ENCODE data around the gene SATB2. TPM values are rescaled to one million over a fixed set of nuclear protein-coding genes. Genes with fewer than 3 reads are reported as not detected.

Gene SATB2
- total RNA-seq, 3 donors from 2014 or later: 2.3 to 12.2 (median 8.2) TPM

DNA sequence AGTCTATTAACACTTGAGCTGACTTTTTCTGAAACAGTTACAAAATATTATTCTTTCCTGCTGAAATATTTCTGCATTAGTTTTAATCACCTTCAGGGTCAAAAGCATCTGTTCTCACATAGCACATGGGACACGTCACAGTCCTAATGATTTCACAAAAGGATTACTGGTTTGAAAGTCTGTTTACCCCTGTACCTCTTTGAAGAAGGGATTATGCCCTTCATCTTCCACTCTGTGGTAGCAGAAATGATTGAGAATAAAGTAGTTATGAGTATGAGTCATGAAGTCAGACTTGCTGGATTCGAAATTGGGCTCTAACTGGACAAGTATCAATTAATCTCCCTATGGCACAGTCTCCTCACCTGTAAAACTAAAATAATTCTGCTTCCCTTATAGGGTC, 121.2 kb downstream of the SATB2 start:
- no peaks in the 10 kb centered on the region for H3K4me1 ChIP-seq
- TF ChIP-seq POLR2AphosphoS5 (IDR thresholded peaks at IDR 0.05): no peak
- TF ChIP-seq, protein P1, sequence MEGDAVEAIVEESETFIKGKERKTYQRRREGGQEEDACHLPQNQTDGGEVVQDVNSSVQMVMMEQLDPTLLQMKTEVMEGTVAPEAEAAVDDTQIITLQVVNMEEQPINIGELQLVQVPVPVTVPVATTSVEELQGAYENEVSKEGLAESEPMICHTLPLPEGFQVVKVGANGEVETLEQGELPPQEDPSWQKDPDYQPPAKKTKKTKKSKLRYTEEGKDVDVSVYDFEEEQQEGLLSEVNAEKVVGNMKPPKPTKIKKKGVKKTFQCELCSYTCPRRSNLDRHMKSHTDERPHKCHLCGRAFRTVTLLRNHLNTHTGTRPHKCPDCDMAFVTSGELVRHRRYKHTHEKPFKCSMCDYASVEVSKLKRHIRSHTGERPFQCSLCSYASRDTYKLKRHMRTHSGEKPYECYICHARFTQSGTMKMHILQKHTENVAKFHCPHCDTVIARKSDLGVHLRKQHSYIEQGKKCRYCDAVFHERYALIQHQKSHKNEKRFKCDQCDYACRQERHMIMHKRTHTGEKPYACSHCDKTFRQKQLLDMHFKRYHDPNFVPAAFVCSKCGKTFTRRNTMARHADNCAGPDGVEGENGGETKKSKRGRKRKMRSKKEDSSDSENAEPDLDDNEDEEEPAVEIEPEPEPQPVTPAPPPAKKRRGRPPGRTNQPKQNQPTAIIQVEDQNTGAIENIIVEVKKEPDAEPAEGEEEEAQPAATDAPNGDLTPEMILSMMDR (IDR thresholded peaks at IDR 0.05): no peak
- no peak for TF ChIP-seq POLR2A (IDR thresholded peaks at IDR 0.05)
- no peaks in the 10 kb centered on the region for H3K36me3 ChIP-seq
- intact Hi-C loops (cut with DNase I; ENCODE audit: low total_unique reads): no loop called here
- no peaks in the 10 kb centered on the region for H3K27me3 ChIP-seq
- no peak for DNase-seq (ENCODE audit: low spot score in 2 of 2)
- H3K27ac ChIP-seq: no peak overlapping the region
- no peaks in the 10 kb centered on the region for H3K9me3 ChIP-seq
- no peak overlapping the region for H3K4me3 ChIP-seq

DNA sequence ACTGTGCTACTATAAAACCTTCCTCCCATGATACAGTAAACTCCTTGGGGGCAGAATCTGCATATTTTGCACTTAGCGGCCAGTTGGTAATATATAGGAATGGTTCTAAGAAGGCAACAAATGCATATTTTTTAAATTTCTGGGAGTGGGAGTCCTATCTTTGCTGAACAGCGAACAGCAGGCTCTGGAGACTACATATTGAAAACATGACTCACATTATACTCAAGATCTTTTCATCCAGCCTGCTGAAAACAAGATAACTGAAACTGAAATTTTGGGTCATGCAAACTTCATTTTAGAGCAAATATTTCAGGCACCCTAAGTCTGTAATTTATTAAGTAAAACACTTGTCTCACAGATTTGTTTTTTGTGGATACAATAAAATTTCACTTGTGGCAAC, 122.2 kb downstream of the SATB2 start:
- Histone ChIP-seq H3K4me1 (no peaks in the 10 kb centered on the region), H3K4me3 (no peak overlapping the region), H3K27me3 (no peaks in the 10 kb centered on the region), H3K9me3 (no peaks in the 10 kb centered on the region), H3K36me3 (no peaks in the 10 kb centered on the region), H3K27ac (no peak overlapping the region)
- TF ChIP-seq, protein P1 (IDR thresholded peaks at IDR 0.05): no peak
- TF ChIP-seq POLR2A (IDR thresholded peaks at IDR 0.05) (no peak), POLR2AphosphoS5 (IDR thresholded peaks at IDR 0.05) (no peak)
- no peak for DNase-seq (ENCODE audit: low spot score in 2 of 2)
- intact Hi-C loops (cut with DNase I; ENCODE audit: low total_unique reads): no loop called here

DNA sequence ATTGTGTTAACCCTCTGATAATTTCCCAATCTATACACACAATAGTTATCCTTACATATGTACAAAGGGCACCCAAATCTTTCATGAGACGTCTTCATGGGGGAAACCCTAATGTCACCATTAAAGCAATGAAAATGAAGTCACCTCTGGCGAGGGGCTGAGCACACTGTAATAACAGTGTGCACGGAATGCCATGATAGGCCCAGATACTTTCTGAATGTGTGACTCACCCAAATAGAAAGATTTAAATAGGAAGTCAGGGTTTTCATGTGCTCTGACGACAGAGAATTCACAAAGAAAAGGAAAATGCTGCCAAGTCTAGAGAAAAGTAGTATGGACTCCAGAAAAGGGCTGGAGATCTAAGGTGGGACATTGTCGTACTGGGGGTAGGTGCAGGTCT, 128.3 kb downstream of the SATB2 start:
- intact Hi-C loops (cut with DNase I; ENCODE audit: low total_unique reads): loop anchor here (5.0 kb wide), 1 partner anchor 592 kb away; no protein-coding TSS in a partner anchor
- Histone ChIP-seq H3K9me3 (no peaks in the 10 kb centered on the region), H3K27me3 (no peaks in the 10 kb centered on the region), H3K4me1 (no peaks in the 10 kb centered on the region), H3K27ac (no peak overlapping the region), H3K4me3 (no peak overlapping the region), H3K36me3 (no peaks in the 10 kb centered on the region)
- DNase-seq (ENCODE audit: low spot score in 2 of 2): no peak
- no peak for TF ChIP-seq POLR2AphosphoS5 (IDR thresholded peaks at IDR 0.05)
- TF ChIP-seq, protein P1 (IDR thresholded peaks at IDR 0.05): no peak
- TF ChIP-seq POLR2A (IDR thresholded peaks at IDR 0.05): no peak

DNA sequence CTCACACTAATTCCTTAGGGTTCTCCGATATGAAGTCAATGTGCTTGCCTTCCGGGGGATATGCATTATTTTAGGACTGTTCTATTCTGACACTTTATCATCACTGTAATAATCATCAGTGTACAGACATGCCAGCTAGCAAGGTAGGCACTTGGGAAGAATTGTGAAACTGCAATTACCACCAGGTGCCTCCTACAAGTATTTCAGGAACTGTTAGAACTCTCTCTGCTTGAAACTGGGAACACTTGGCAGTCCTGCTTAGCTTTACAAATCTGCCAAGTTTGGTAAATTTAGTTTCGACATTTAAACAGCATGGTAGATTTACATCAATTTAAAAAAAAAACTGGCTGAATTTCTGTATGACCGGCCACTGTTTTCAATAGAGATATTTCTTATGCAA, 128.7 kb downstream of the SATB2 start:
- no peak for TF ChIP-seq POLR2AphosphoS5 (IDR thresholded peaks at IDR 0.05)
- no peak for TF ChIP-seq POLR2A (IDR thresholded peaks at IDR 0.05)
- TF ChIP-seq, protein P1 (IDR thresholded peaks at IDR 0.05): no peak
- H3K4me3 ChIP-seq: no peak overlapping the region
- H3K27ac ChIP-seq: no peak overlapping the region
- intact Hi-C loops (cut with DNase I; ENCODE audit: low total_unique reads): loop anchor here (5.0 kb wide), 1 partner anchor 592 kb away; no protein-coding TSS in a partner anchor
- no peaks in the 10 kb centered on the region for H3K36me3 ChIP-seq
- DNase-seq (ENCODE audit: low spot score in 2 of 2): no peak
- no peaks in the 10 kb centered on the region for H3K9me3 ChIP-seq
- H3K4me1 ChIP-seq: no peaks in the 10 kb centered on the region
- H3K27me3 ChIP-seq: no peaks in the 10 kb centered on the region

DNA sequence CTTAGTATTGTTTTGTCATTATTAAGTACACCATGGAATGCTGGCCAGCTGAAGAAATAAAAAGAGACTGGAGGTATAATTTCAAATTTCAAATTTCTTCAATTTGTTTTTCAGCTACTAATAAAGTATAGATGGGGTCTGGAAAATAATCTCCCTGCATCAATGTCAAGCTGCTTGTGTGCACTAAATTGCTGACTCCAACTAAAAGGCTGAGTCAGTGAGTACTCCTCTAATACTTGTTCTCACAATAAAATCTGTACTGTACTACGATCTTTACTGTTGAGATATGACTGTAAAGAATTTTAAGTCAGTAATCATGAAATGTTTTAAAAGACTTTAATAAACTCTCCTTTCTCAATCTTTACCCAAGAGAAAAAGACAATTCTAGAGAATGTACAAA, 131.9 kb downstream of the SATB2 start:
- no peaks in the 10 kb centered on the region for H3K27me3 ChIP-seq
- intact Hi-C loops (cut with DNase I; ENCODE audit: low total_unique reads): loop anchor here (5.0 kb wide), 1 partner anchor 589 kb away; no protein-coding TSS in a partner anchor
- no peak for TF ChIP-seq POLR2AphosphoS5 (IDR thresholded peaks at IDR 0.05)
- TF ChIP-seq POLR2A (IDR thresholded peaks at IDR 0.05): no peak
- TF ChIP-seq, protein P1 (IDR thresholded peaks at IDR 0.05): no peak
- DNase-seq (ENCODE audit: low spot score in 2 of 2): no peak
- H3K4me1 ChIP-seq: no peaks in the 10 kb centered on the region
- H3K9me3 ChIP-seq: no peaks in the 10 kb centered on the region
- H3K36me3 ChIP-seq: no peaks in the 10 kb centered on the region
- H3K27ac ChIP-seq: no peak overlapping the region
- H3K4me3 ChIP-seq: no peak overlapping the region

All from breast epithelium (tissue), 4 donors.